ENCODE data around the gene MYZAP.

The MYZAP gene

DNA sequence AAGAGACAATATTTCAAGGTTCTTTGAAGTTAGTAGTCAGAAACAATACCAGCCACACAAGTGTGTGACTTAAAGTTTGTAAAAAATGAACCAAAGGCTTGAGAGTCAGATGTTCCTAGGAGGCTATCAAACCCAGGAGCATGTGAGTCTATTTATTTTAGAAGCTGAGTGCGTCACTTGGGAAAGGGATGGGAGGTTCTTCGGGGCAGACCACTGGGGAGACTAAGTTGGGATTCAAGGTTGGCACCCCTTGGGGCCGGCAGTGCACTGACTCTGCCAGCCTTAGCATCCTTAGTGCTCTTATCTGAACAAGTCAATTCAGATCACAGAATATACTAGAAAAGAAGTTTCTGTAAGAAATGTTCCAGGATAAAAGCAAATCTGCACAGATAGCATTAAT, 64.7 kb downstream of the MYZAP start:
- no peak for DNase-seq (ENCODE audit: low read depth in 2 of 3, low spot score in 1 of 3)

DNA sequence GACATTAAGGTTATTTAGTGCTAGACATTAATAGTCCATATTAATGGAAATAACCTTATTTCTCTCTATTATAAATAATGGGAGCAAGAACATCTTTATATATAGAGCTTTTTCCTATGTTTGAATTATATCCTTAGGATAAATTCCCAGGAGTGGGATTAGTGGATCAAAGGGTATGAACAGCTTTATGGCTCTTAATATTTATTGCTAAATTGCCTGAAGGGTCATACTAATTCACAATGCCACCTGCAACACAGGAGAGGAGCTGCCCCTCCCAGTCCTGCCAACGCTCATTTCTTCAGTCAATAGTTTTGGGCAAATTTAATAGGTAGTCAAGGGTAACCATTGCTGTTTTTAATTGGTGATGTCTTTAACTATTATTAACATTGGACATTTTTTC, 65.9 kb downstream of the MYZAP start:
- DNase-seq (ENCODE audit: low read depth in 2 of 3, low spot score in 1 of 3) = no peak

DNA sequence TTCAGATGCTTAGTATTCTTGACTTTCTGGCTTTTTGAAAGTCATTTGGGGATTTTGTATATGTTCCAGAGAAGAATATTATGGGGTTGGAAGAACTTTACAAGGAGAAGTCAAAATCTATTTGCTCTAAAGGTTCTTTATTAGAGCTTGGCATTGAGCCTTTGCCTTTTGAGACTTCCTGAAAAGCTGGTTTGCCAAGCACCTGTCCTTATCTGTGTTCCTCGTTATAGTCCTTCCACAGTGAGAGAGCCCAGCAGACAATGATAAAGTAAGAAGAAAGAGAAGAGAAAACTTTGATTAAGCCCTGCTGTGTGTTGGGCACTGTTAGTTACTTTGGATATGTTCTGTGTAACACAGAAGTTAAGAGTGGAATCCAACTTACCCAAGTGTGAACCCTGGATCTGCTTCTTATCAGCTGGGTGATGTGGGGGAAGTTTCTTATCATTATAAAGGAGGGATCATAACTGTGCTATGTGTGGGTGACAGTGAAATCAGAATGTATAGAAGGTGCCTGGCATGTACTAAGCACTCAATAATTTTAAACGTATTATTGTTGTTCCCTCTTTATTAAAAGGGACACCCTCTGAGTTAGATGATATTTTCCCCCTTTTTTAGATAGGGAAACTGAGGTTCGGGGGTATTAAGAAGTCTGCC, 70.5 kb downstream of the MYZAP start:
- no peak for DNase-seq (ENCODE audit: low read depth in 2 of 3, low spot score in 1 of 3)

DNA sequence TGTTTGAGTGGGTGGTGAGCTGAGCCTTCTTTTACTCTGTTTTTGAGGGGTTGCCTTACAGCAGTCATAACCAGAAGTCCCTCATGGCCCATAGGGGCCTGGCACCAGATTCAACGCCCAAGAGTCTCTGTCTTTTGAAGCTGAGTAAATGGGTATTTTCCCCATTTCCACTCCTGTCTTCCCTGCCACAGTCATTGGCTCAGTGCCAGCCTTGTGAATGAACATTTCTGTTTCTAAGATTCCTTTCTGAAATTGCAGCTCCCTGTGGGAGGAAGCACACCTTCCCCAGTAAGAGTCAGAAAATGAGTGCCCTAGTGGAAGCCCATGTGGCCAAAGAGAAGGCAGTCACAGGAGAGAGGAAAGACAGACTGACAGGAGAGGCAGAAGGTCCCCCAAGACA, 71.1 kb downstream of the MYZAP start:
- DNase-seq (ENCODE audit: low read depth in 2 of 3, low spot score in 1 of 3) = no peak

DNA sequence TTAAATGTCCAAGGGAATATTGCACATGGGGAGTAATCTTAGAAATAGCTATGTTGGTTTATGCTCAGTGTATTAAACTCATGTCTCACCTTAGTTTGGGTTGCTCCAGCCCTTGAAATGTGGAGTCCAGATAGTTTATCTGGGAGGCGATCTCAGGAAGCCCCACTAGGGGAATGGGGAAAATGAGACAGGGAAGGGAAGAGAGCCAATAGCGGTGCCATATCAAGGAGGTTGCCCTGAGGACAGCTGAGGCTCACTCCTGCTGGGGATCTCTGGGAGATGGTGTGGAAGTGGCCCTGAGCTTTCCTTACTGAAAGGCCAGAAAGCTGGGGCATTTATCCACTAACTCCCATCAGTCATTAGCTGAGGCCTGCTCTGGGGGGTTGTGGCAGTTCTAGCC, 71.6 kb downstream of the MYZAP start:
- DNase-seq (ENCODE audit: low read depth in 2 of 3, low spot score in 1 of 3) = no peak

DNA sequence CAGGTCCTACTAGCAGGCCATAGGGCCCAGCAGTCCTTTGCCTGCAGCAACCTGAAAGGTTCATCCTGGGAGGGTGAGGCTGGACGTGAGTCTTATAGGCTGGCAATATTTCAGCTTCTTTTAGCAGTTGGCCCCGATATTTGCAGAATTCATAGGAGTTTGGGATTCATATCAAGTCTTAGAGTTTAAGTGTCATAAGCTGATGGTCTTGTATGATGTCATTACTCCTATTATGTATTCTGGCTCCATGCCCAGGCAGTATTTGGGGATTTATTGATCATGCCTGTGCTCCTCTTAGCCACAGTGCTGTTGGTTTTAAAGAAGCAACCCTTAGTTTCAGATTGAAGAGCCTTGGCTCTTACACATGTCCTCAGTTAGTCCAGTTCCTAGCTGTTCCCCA, 73.5 kb downstream of the MYZAP start:
- no peak for DNase-seq (ENCODE audit: low read depth in 2 of 3, low spot score in 1 of 3)

DNA sequence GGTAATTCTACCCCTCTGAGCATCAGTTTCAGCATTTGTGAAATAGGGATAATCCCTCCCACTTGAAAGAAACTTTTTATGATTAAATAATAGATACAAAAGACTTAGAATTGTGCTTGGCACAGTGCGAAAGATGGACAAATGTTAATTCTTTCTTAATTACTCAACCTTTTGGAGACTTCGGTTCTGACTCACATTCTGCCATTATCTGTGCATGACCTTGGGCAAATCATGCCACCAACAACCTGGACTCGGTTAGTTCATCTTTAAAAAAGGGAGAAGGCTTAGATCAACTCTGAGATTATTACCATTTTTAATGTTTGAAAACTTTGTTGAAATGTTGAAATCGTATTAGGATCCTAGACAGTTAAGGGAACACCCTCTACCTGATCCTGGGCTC, 74.2 kb downstream of the MYZAP start:
- no peak for DNase-seq (ENCODE audit: low read depth in 2 of 3, low spot score in 1 of 3)

DNA sequence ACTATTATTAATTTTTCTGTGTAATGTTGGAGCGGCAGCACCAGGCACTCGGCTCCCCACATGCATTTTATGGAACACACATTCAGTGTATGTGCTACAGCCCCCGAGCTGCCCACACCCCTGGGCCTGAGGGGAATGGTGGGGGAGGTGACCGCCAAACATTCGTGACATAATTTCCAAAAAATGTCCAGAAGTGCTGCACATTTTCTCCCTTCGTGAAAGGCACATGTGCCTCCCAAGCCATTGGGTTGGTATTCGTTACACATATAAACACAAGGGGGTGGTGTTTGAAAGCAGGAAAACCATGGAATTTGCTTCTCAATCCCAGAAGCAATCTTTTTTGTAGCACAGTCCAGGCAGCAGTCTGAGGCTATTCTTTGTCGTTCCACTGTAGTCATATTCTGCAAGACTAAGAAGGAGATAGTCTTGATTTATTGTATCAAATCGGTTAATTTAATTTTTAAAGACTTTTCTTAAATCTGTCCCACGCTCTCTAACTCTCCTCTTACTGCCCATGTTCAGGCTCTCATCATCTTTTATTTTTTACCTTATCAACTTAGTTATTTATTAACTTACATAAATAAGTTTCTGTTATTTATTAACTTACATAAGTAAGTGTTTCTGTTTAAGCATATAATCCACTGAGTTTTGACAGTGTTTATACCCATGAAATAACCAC, 75.6 kb downstream of the MYZAP start:
- DNase-seq (ENCODE audit: low read depth in 2 of 3, low spot score in 1 of 3) = no peak

DNA sequence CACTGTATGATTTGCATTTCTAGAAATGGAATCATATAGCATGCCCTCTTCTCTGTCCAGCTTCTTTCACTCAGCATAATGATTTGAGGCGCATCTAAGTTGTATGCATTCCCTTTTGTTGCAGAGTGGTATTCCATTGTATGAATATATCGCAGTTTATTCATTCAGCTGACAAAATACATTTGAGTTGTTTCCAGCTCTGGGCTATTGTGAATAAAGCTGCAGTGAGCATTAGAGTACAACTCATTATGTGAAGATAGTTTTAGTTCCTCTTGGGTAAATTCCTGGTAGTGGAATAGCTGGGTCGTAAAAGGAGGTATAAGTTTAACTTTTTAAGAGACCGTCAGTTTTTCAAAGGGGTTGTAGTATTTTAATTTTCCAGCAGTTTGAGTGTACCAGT, 76.3 kb downstream of the MYZAP start:
- no peak for DNase-seq (ENCODE audit: low read depth in 2 of 3, low spot score in 1 of 3)

DNA sequence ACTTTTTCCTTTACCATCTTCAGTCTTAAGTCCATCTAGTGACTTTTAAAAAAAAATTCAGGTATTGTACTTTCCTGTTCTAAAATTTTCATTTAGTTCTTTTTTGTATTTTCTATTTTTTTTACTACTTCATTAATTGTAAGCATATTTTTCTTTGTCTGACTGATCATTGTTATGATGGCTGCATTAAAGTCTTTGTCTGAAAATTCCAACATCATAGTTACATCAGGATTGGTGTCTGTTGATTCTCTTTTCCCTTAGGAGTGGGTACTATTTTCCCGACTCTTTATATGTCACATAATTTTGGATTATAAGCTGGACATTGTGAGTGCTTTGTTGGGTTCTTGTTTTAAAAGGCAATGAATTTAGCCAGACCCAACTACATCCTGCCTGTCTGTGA, 79.9 kb downstream of the MYZAP start:
- DNase-seq (ENCODE audit: low read depth in 2 of 3, low spot score in 1 of 3) = no peak

DNA sequence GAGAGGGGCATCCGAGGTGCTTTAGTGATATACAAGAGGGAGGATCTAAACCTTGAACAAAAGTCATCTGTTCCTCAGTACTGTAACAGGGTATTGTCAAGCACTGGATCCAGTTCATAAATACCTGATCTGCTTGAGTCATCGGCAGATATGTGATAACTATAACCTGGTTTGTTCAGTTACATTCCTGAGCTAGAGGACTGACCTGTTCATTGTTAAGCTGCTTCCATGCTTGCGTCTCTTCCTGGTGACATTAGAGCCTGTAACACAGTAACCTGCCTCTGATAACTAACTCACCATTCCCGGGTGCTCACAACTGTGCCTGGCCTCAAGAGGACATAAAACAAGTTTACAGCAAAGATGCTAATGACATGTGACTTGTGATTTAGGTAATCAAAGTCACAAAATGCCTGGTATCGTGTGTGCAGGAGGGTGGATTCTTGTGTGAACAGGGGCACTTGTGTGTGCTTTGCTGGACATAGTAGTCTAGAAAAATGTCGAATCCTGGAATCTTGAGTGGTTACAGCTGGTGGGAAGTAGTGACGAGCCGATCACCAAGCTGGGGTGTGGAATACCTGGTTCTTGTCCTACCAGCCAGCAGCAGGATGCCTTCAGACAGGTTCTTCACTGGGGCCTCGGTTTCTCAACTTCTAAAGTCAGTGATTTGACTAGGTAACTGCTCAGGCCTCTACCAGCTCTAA, 83.9 kb downstream of the MYZAP start:
- DNase-seq (ENCODE audit: low read depth in 2 of 3, low spot score in 1 of 3) = no peak

DNA sequence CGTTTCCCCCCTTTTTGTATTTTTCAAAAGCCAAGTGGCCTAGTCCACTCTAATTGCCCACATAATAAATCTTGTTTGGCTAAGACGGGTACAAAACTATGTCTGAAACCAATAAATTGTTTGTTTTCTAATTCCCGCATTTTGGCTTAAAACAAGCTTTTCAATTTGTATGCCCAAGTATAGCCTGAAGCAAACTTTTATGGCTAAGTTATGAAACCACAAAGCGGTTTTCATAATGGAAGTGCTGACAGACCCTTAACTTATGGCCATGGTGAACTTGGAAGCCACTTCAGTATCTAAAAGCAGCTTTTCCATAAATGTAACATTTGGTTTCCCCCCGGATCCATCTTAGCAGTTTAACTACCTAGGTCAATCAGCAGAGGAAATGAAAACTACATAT, 84.9 kb downstream of the MYZAP start:
- no peak for DNase-seq (ENCODE audit: low read depth in 2 of 3, low spot score in 1 of 3)

DNA sequence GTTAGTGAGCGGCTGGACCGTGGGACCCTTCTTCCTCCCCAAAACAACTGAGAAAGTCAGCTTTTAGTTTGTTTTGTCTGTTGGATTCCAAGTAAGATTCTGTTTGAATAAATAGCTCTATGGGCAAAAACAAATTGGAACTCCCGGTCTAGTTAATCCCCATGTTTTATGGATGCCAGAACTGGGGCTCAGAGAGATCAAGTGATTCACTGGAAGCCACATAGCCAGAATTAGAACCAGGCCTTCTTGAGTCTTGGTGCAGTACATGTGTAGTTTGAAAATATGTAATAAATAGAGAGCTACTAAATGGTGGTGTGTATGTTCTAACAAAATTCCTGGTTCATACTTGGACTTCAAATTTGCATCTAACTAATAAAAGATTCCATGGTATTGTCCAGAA, 85.5 kb downstream of the MYZAP start:
- DNase-seq (ENCODE audit: low read depth in 2 of 3, low spot score in 1 of 3) = no peak

DNA sequence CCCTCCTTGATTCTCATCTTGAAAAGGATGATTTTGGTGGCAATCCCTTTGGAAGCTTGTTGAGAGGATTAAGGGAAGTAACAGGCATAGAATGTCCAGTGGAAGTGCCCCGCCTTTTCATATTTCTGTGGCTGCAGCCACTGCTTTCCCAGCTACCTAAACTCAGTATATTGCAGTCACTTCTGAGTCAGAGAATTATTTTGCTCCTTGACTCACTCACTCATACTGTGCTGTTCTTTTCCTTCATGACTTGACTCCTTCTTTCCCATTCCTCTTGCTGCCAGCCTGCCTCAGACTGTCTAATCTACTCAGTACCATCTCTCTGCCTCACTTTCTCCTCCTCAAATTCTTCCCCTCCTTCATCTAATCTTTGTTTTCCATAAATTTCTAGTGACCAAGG, 88.3 kb downstream of the MYZAP start:
- no peak for DNase-seq (ENCODE audit: low read depth in 2 of 3, low spot score in 1 of 3)

DNA sequence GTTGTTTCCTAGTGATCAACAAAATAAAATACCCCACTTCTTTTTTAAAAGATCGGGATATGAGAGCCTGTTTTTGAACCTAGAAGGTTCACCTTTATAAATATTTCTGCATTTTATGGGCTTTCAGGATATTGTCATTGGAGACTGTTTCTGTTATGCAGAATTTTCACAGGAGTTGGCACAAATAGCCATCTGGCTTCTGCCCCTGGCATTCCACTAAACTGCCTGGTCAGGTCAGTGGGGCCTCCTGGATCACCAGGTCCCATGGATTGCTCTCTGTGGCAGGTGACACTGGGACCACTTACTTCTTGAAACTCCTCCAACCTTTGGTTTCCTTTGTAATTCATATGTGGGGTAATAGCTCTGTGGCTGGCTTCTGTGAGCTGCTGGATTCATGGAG, 89.3 kb downstream of the MYZAP start:
- no peak for DNase-seq (ENCODE audit: low read depth in 2 of 3, low spot score in 1 of 3)

DNA sequence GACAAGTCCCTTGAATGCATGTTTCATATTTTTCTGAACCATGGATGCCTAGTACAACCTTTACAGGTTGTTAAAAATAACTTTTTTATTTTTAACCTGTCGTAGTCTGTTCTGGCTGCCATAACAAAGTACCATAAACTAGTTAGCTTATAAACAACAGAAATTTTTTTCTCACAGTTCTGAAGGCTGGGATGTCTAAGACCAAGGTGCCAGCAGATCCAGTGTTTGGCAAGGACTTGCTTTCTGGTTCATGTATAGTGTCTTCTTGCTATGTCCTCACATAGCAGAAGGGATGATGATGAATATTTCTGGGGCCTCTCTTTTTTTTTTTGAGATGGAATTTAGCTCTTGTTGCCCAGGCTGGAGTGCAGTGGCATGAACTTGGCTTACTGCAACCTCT, 91.8 kb downstream of the MYZAP start:
- DNase-seq (ENCODE audit: low read depth in 2 of 3, low spot score in 1 of 3) = no peak

DNA sequence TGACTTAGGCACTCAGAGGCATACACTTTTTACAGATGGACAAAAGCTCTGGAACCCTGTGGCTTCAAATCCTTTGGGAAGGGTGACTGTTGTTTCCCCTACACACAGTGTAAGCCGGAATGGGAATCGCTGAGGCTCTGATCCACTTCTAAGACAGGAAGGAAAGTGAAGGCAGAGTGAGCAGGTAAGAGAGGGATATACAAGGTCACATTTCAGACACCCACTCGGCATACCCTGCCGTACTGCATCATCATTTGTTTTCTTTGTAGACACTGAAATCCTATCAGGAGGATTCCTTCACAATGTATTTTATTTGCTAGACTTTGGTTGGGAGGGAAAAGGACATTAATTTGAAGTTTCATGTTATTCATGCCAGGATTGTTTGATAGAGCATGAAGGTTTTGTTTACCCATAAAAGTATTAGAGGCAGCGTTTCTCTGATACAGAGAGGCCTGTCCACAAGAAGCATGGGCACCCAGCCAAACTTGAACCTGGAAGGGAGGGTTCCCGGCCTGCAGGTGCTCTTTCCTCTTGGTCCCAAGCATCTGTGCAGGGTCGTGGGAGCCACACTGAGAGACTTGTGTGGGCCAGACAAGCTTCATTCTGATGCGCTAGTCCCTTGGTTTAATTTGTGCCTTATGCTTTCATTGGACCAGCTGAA, 92.9 kb downstream of the MYZAP start:
- no peak for DNase-seq (ENCODE audit: low read depth in 2 of 3, low spot score in 1 of 3)

DNA sequence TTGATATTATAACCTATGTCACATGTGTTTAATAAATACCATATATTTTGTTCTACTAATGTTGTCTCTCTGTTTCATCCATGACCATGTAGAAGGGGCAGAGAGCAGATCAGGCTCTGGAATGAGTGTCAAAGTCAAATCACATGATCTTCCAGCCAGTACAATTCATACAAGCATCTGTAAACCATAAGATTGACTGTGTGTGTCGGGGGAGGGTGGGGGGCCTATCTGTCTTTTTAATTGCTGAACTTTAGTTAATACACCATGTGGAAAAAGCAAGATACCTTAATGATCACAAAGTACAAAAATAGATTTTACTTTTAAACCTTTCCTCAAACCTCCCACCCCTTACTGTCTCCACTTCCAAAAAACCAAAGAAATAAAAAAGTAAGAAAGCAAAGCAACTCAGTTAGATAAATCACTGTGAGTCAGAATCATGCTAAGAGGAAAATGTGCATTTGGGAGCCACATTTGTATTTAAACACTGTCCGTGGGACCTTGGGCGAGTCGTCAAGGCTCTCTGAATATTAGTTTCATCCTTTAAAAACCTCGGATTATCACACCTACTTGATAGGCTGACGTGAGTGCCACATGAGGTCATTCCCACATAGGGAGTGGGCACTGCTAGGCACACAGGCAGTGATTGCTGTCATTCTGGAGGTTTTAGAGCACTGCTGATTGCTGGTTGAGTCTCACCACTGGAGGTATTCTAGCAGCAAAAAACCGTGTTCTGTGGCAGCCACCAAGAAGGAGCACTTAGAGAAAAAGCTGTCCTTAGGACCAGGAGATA, 93.8 kb downstream of the MYZAP start:
- DNase-seq (ENCODE audit: low read depth in 2 of 3, low spot score in 1 of 3) = no peak

DNA sequence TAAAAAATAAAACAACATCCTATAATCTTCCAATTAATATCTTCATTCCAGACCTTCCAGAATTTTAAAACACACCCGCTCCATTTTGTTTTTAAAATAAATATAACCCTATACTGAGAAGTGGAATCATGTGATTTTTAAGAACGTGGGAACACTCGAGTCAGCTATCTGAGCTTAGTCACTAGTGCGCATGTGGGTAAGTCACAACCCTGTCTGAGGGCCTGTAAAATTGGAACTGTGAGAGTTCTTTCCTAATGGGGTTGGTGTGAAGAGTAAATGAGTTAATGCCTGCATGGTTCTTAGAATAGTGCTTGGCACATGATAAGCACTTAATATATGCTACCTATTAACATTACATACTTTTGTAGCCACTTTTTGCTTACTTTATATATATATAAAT, 95.0 kb downstream of the MYZAP start:
- DNase-seq (ENCODE audit: low read depth in 2 of 3, low spot score in 1 of 3) = no peak

DNA sequence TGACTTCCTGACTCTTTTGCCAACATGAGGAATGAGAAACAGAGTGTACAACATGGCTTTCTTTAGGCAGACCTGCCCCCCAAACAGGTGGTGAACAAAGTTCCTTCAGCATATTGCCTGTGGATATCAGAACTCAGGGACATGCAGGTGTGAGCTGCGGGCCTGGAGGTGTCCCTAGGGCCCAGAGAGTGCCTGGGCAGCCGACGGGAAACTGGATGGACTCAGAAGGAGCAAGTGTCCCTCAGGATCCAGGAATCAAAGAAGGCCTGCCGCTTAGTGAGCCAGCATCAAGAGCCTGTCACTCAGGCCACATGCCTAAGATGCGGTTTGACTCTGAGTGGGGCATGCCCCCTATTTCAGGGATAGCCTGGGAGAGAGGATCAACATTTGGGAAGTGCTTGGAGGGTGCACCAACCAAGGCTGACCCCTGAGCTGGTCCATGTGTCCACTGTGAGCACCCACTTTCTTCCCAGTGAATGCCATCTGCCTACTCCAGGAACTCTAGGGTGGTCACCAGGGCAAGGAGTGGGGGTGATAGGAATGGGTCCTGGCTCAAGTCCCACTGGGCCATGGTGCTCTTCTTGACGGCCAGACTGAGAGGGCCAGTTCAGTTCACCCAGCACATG, 98.8 kb downstream of the MYZAP start:
- no peak for DNase-seq (ENCODE audit: low read depth in 2 of 3, low spot score in 1 of 3)

DNA sequence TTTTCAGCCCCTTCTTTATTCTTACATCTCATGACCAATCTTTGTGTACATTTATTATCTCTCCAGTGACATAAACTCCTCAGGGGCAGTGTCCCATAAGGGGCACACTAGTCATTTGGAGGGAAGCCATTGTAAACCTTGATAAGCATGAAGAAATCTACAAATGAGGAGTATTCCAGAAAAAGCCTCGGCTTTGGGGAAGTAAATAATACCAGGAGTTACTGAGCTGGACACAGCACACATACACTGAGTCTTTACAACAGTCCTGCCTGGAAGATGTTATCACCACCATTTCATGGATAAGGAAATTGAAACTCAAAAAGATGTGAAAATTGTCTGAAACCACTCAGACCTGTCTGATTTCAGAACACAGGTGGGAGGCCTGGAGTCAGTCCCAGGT, 99.4 kb downstream of the MYZAP start:
- DNase-seq (ENCODE audit: low read depth in 2 of 3, low spot score in 1 of 3) = no peak
